SK-N-SH treated with all-trans-retinoic acid at 6 μM for 48 hours (cell line): ENCODE measurements around the gene LIN52.

Experiments used
- ATAC-seq: fragments of 200-7000 bp; cut with Tn5 transposase; 3 replicates; pipeline ENCODE4 v1.9.1; 2020; ENCODE audit warnings: mild to moderate bottlenecking, moderate library complexity
- ARNTL ChIP-seq: fragments of 450-650 bp; formaldehyde crosslinking; IDR thresholded peaks from 2 replicates; pipeline ENCODE4 v1.5.0; 2020; ENCODE audit warnings: low read depth, mild to moderate bottlenecking, moderate library complexity, borderline replicate concordance
- BACH2 ChIP-seq: fragments of 250-450 bp; sonication (Bioruptor Pico); IDR thresholded peaks from 2 replicates; pipeline ENCODE4 v1.9.0; 2021; ENCODE audit warnings: mild to moderate bottlenecking, borderline replicate concordance
- CSDC2 ChIP-seq: fragments of 250-450 bp; sonication (Bioruptor Pico); IDR thresholded peaks from 2 replicates; pipeline ENCODE4 v1.5.0; 2020; ENCODE audit warnings: mild to moderate bottlenecking, moderate library complexity
- ESRRG ChIP-seq: fragments of 250-450 bp; sonication (Bioruptor Pico); IDR thresholded peaks from 2 replicates; pipeline ENCODE4 v1.6.1; 2021; ENCODE audit warnings: mild to moderate bottlenecking
- GLIS3 ChIP-seq: fragments of 250-450 bp; sonication (Bioruptor Pico); IDR thresholded peaks from 2 replicates; pipeline ENCODE4 v1.5.0; 2020; ENCODE audit warnings: mild to moderate bottlenecking, moderate library complexity
- ISL1 ChIP-seq: fragments of 250-450 bp; sonication (Bioruptor Pico); IDR thresholded peaks from 2 replicates; pipeline ENCODE4 v2.1.2; 2022; ENCODE audit warnings: mild to moderate bottlenecking, moderate library complexity
- OSR1 ChIP-seq: fragments of 250-450 bp; sonication (Bioruptor Pico); IDR thresholded peaks from 2 replicates; pipeline ENCODE4 v1.8.0; 2022; ENCODE audit warnings: moderate library complexity, mild to moderate bottlenecking, inconsistent platforms
- PPARA ChIP-seq: fragments of 250-450 bp; sonication (Bioruptor Pico); IDR thresholded peaks from 2 replicates; pipeline ENCODE4 v1.5.0; 2020; ENCODE audit warnings: mild to moderate bottlenecking, borderline replicate concordance
- RARB ChIP-seq: fragments of 250-450 bp; sonication (Bioruptor Pico); IDR thresholded peaks from 2 replicates; pipeline ENCODE4 v1.8.0; 2021; ENCODE audit warnings: mild to moderate bottlenecking, moderate library complexity
- SNAI2 ChIP-seq: fragments of 250-450 bp; sonication (Bioruptor Pico); IDR thresholded peaks from 2 replicates; pipeline ENCODE4 v1.5.0; 2020; ENCODE audit warnings: mild to moderate bottlenecking, moderate library complexity
- TOX ChIP-seq: fragments of 250-450 bp; sonication (Bioruptor Pico); IDR thresholded peaks from 2 replicates; pipeline ENCODE4 v1.8.0; 2021; ENCODE audit warnings: mild to moderate bottlenecking, moderate library complexity, borderline replicate concordance
- ZC3H10 ChIP-seq: fragments of 250-450 bp; sonication (Bioruptor Pico); IDR thresholded peaks from 2 replicates; pipeline ENCODE4 v1.5.1; 2021; ENCODE audit warnings: mild to moderate bottlenecking, moderate library complexity
- ZFP3 ChIP-seq: fragments of 250-450 bp; sonication (Bioruptor Pico); IDR thresholded peaks from 2 replicates; pipeline ENCODE4 v1.5.0; 2020; ENCODE audit warnings: mild to moderate bottlenecking, moderate library complexity
- ZNF565 ChIP-seq: fragments of 450-650 bp; formaldehyde crosslinking; conservative IDR thresholded peaks from 2 replicates; pipeline ENCODE4 v1.5.0; 2020; ENCODE audit warnings: low read depth, mild to moderate bottlenecking, moderate library complexity
- ZNF8 ChIP-seq: fragments of 450-650 bp; formaldehyde crosslinking; IDR thresholded peaks from 2 replicates; pipeline ENCODE4 v1.5.0; 2020; ENCODE audit warnings: mild to moderate bottlenecking, moderate library complexity
- TF ChIP-seq, protein P1 (sequence below): fragments of 250-450 bp; sonication (Bioruptor Pico); IDR thresholded peaks from 2 replicates; pipeline ENCODE4 v1.8.0; 2020; ENCODE audit warnings: mild to moderate bottlenecking, moderate library complexity, borderline replicate concordance
- TF ChIP-seq, protein P2 (sequence below): fragments of 250-450 bp; sonication (Bioruptor Pico); IDR thresholded peaks from 2 replicates; pipeline ENCODE4 v1.5.0; 2020; ENCODE audit warnings: mild to moderate bottlenecking, moderate library complexity
- TF ChIP-seq, protein P3 (sequence below): fragments of 250-450 bp; sonication (Bioruptor Pico); IDR thresholded peaks from 2 replicates; pipeline ENCODE4 v1.8.0; 2021; ENCODE audit warnings: low read depth, mild to moderate bottlenecking, moderate library complexity, borderline replicate concordance
- TF ChIP-seq, protein P4 (sequence below): fragments of 250-450 bp; sonication (Bioruptor Pico); IDR thresholded peaks from 2 replicates; pipeline ENCODE4 v1.5.1; 2020; ENCODE audit warnings: low read depth, mild to moderate bottlenecking, moderate library complexity

The LIN52 gene

DNA sequence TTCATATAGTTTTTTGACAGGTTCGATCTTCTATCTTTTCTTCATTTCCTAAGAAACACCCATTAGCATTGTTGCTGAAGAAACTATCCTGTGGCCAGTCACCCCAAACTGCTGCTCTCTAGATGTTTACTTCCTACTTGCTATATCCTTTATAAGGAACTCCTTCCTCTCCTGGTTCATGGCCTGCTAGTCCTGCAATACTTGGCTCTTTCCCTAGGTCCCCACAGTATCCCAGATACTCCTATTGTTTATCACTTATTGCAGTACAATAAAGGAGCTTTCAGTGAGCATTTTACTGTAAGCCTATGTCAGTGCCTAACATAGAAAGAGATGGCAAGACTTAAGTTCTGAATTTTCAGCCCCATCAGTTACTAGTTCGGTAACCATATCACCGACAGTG lies 3.3 kb upstream of the LIN52 start:
- no peak for TF ChIP-seq ZFP3 (CRISPR knock-in tag)
- no peak for TF ChIP-seq ISL1 (CRISPR knock-in tag)
- no peak for TF ChIP-seq CSDC2
- TF ChIP-seq, protein P1, sequence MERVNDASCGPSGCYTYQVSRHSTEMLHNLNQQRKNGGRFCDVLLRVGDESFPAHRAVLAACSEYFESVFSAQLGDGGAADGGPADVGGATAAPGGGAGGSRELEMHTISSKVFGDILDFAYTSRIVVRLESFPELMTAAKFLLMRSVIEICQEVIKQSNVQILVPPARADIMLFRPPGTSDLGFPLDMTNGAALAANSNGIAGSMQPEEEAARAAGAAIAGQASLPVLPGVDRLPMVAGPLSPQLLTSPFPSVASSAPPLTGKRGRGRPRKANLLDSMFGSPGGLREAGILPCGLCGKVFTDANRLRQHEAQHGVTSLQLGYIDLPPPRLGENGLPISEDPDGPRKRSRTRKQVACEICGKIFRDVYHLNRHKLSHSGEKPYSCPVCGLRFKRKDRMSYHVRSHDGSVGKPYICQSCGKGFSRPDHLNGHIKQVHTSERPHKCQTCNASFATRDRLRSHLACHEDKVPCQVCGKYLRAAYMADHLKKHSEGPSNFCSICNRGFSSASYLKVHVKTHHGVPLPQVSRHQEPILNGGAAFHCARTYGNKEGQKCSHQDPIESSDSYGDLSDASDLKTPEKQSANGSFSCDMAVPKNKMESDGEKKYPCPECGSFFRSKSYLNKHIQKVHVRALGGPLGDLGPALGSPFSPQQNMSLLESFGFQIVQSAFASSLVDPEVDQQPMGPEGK, result no peak
- TF ChIP-seq, protein P2, sequence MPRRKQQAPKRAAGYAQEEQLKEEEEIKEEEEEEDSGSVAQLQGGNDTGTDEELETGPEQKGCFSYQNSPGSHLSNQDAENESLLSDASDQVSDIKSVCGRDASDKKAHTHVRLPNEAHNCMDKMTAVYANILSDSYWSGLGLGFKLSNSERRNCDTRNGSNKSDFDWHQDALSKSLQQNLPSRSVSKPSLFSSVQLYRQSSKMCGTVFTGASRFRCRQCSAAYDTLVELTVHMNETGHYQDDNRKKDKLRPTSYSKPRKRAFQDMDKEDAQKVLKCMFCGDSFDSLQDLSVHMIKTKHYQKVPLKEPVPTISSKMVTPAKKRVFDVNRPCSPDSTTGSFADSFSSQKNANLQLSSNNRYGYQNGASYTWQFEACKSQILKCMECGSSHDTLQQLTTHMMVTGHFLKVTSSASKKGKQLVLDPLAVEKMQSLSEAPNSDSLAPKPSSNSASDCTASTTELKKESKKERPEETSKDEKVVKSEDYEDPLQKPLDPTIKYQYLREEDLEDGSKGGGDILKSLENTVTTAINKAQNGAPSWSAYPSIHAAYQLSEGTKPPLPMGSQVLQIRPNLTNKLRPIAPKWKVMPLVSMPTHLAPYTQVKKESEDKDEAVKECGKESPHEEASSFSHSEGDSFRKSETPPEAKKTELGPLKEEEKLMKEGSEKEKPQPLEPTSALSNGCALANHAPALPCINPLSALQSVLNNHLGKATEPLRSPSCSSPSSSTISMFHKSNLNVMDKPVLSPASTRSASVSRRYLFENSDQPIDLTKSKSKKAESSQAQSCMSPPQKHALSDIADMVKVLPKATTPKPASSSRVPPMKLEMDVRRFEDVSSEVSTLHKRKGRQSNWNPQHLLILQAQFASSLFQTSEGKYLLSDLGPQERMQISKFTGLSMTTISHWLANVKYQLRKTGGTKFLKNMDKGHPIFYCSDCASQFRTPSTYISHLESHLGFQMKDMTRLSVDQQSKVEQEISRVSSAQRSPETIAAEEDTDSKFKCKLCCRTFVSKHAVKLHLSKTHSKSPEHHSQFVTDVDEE (CRISPR knock-in tag), result no peak
- TF ChIP-seq GLIS3 (CRISPR knock-in tag), result no peak
- no peak for TF ChIP-seq SNAI2 (CRISPR knock-in tag)
- no peak for TF ChIP-seq ESRRG (CRISPR knock-in tag)
- TF ChIP-seq ZNF565 (CRISPR knock-in tag), result no peak
- TF ChIP-seq, protein P3, sequence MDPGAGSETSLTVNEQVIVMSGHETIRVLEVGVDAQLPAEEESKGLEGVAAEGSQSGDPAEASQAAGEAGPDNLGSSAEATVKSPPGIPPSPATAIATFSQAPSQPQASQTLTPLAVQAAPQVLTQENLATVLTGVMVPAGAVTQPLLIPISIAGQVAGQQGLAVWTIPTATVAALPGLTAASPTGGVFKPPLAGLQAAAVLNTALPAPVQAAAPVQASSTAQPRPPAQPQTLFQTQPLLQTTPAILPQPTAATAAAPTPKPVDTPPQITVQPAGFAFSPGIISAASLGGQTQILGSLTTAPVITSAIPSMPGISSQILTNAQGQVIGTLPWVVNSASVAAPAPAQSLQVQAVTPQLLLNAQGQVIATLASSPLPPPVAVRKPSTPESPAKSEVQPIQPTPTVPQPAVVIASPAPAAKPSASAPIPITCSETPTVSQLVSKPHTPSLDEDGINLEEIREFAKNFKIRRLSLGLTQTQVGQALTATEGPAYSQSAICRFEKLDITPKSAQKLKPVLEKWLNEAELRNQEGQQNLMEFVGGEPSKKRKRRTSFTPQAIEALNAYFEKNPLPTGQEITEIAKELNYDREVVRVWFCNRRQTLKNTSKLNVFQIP, result no peak
- ATAC-seq, result no peak

DNA sequence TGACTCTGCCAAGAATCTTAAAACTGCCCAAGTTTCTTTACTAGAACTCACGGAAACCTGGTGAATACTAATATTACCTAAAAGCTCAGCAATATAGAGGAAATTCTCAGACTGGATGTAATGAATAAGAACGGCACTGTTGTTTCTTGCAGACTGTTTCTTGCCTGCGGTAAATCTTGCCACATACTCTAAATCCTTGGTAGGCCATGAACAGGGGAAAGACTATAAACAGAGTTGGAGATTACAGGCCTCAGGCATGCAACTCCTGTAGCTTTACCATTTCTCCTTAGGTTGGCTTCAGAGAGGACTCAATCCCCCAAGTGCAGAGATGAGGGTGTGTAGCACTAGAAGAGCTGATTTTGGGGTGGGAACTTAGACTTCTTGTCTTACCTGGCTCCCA lies 1.6 kb upstream of the LIN52 start:
- ATAC-seq, result no peak
- TF ChIP-seq ZNF565 (CRISPR knock-in tag) (no peak), TOX (CRISPR knock-in tag) (no peak), ZC3H10 (CRISPR knock-in tag) (no peak), PPARA (CRISPR knock-in tag) (no peak), ESRRG (CRISPR knock-in tag) (no peak), RARB (CRISPR knock-in tag) (no peak)
- TF ChIP-seq, protein P4, sequence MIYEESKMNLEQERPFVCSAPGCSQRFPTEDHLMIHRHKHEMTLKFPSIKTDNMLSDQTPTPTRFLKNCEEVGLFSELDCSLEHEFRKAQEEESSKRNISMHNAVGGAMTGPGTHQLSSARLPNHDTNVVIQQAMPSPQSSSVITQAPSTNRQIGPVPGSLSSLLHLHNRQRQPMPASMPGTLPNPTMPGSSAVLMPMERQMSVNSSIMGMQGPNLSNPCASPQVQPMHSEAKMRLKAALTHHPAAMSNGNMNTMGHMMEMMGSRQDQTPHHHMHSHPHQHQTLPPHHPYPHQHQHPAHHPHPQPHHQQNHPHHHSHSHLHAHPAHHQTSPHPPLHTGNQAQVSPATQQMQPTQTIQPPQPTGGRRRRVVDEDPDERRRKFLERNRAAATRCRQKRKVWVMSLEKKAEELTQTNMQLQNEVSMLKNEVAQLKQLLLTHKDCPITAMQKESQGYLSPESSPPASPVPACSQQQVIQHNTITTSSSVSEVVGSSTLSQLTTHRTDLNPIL (CRISPR knock-in tag), result no peak

DNA sequence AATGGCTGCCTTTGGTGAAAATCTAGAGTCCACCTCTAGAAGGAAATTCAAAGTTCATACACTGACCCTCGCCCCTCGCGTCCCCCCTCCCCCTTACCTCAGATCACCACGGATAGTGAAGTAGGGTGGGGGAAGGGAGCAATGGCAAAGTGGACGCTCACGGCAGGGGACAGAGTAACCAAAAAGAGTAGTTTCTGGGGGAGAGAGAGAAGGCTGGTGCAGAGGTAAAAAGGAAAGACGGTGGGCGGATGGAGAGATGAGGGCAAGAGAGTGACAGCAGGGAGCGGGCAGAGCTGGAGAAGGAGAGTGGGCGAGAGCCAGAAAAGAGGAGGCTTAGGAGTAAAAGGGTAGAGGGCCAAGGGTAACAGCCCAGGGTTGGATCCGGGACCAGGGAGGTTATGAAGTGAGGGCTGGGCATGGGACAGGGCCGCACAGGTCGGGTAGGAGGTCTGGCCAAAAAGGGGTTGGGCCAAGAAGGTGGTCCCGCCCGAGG lies 926 bp upstream of the LIN52 start:
- peak; percentile 49 for ATAC-seq
- peak; percentile 99 for TF ChIP-seq ZFP3 (CRISPR knock-in tag)
- TF ChIP-seq OSR1, result no peak
- no peak for TF ChIP-seq ARNTL (CRISPR knock-in tag)
- no peak for TF ChIP-seq GLIS3 (CRISPR knock-in tag)
- TF ChIP-seq SNAI2 (CRISPR knock-in tag), result no peak
- no peak for TF ChIP-seq RARB (CRISPR knock-in tag)
- TF ChIP-seq, all 23 proteins: peak for 1

DNA sequence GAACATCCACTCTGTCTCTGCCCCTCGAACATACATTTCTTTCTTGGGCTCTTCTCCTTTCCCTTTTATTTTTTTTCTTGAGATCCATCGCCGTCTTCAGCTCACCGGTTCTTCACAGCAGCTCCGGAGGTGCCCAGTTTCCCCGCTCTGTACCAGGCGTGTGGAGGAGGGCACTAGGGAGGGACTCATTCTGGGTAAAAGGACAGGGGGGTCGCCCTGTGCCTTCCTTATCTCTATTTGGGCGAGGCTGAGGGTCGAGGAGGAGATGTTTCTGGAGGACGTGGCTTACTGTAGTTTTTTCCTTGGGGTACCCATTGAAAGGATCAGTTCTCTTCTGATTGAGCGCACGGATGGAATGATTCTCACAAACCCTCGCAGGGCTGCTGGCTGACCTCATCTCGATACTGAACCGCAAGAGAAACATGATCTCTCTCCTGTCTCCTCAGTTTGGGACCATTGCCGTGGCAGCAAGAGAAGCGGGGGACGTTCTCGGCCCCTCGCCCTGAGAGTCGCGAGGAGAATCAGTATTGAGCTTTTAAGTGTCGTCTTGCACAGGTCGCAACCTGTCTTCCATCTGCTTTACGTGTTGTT lies 386 bp downstream of the LIN52 start:
- ATAC-seq, result peak; percentile 37
- no peak for TF ChIP-seq ZNF8

DNA sequence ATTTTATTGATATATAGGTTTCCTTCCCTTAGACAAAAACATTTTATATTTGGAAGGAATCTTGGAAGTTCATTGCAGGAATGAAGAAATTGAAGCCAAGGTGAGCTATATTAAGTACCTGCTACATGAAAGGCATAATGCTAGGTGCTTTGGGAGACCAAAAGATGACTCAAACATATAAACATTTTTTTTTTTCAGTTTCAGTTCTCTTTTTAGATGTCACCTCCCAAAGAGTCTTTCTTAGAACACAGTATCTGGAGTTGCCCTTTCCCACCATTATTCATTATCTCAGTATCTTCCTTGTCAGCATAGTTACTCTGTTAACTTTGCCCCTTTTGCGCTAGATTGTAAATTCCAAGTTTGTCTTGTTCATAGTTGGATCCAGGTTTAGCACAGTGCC lies 1.1 kb downstream of the LIN52 start:
- TF ChIP-seq, protein P2 (CRISPR knock-in tag), result no peak
- TF ChIP-seq CSDC2 (no peak), ARNTL (CRISPR knock-in tag) (no peak), BACH2 (no peak), ZNF565 (CRISPR knock-in tag) (no peak)
- no peak for ATAC-seq
